Activated T-cell treated with anti-CD3 and anti-CD28 coated beads, Interleukin-2, amount 50 U/mL, for 72 hours (primary cell): ENCODE measurements around the gene BTNL8. TPM values are rescaled to one million over a fixed set of nuclear protein-coding genes. Genes with fewer than 3 reads are reported as not detected.

Experiments used
- ATAC-seq, 2 donors: fragments of 150-1000 bp; cut with Tn5 transposase; replicated peaks in 1 of 2; 2 replicates each; pipeline ENCODE4 v1.10.0; 2021; ENCODE audit warnings: moderate library complexity in 2 of 2, mild to moderate bottlenecking in 1 of 2
- DNase-seq, 2 donors: peaks; one replicate each; pipeline ENCODE4 v3.0.0; 2021 to 2022; ENCODE audit warnings: mixed read lengths in 1 of 2
- H3K27ac Mint-ChIP-seq: one replicate; pipeline ENCODE4 v1.8.0; 2022; ENCODE audit warnings: mild to moderate bottlenecking, moderate library complexity, mixed read lengths
- H3K27me3 Mint-ChIP-seq: one replicate; pipeline ENCODE4 v1.8.0; 2022; ENCODE audit warnings: low read depth, mixed read lengths
- H3K36me3 Mint-ChIP-seq, 2 donors: one replicate each; pipeline ENCODE4 v1.8.0; 2022; ENCODE audit warnings: mixed read lengths in 2 of 2, mild to moderate bottlenecking in 1 of 2; ENCODE audit not compliant: insufficient read depth in 2 of 2
- H3K4me1 Mint-ChIP-seq: one replicate; pipeline ENCODE4 v1.8.0; 2022; ENCODE audit warnings: low read depth, mixed read lengths
- H3K4me3 Mint-ChIP-seq, 2 donors: one replicate each; pipeline ENCODE4 v1.8.0; 2022; ENCODE audit warnings: mild to moderate bottlenecking in 2 of 2, mixed read lengths in 2 of 2, moderate library complexity in 2 of 2
- H3K9me3 Mint-ChIP-seq, 2 donors: one replicate each; pipeline ENCODE4 v1.8.0; 2022; ENCODE audit warnings: mixed read lengths in 2 of 2
- total RNA-seq, 2 donors: library from RNA; stranded (reverse); gene quantifications; one replicate each; pipeline ENCODE4 v1.2.3, GENCODE V29; 2022

The BTNL8 gene
- total RNA-seq: 1 to 10 TPM in 1 of 2 donors, under 1 TPM in 1; 0.74 to 1.2 TPM

- ATAC-seq (no peak), DNase-seq (no peak)
- no peak within 1 kb of the TSS for H3K27ac Mint-ChIP-seq
- peaks cover 10% of the 10 kb centered on the region for H3K4me1 Mint-ChIP-seq
- peaks cover 0 to 5% of the 10 kb centered on the region in 2 donors for H3K9me3 Mint-ChIP-seq
- H3K4me3 Mint-ChIP-seq: no peak within 1 kb of the TSS
- peaks cover 2% of the 10 kb centered on the region in 2 donors for H3K36me3 Mint-ChIP-seq
- H3K27me3 Mint-ChIP-seq: peaks cover 2% of the 10 kb centered on the region
These were observed at the start of gene BTNL8 for GRCh38 chr5:180898621-180899246. BTNL8 (plus strand) TSS chr5:180899159; CDS start chr5:180899311, 152 bp downstream.

- H3K27ac Mint-ChIP-seq: no peak overlapping the region
- H3K27me3 Mint-ChIP-seq: no peaks in the 10 kb centered on the region
- DNase-seq (no peak), ATAC-seq (no peak)
- H3K36me3 Mint-ChIP-seq: peaks cover 49 to 63% of the 10 kb centered on the region in 2 donors
- peaks cover 17 to 21% of the 10 kb centered on the region in 2 donors for H3K9me3 Mint-ChIP-seq
- H3K4me3 Mint-ChIP-seq: no peak overlapping the region
- H3K4me1 Mint-ChIP-seq: peaks cover 9% of the 10 kb centered on the region
These were observed 49.1 kb upstream of the BTNL8 start for GRCh38 chr5:180849827-180850226.

GRCh38 chr5:180850434-180851078, 48.4 kb upstream of the BTNL8 start:
- peaks cover 17 to 21% of the 10 kb centered on the region in 2 donors for H3K9me3 Mint-ChIP-seq

GRCh38 chr5:180852495-180852894, 46.5 kb upstream of the BTNL8 start:
- ATAC-seq (no peak), DNase-seq (no peak)
- no peak overlapping the region for H3K4me3 Mint-ChIP-seq
- H3K4me1 Mint-ChIP-seq: peaks cover 18% of the 10 kb centered on the region
- H3K27me3 Mint-ChIP-seq: no peaks in the 10 kb centered on the region
- peaks cover 17 to 18% of the 10 kb centered on the region in 2 donors for H3K9me3 Mint-ChIP-seq
- H3K27ac Mint-ChIP-seq: no peak overlapping the region
- peaks cover 50 to 63% of the 10 kb centered on the region in 2 donors for H3K36me3 Mint-ChIP-seq

More at GRCh38 chr5:180850434-180851078, 48.4 kb upstream of the BTNL8 start:
- H3K27ac Mint-ChIP-seq: no peak overlapping the region
- no peaks in the 10 kb centered on the region for H3K27me3 Mint-ChIP-seq
- H3K4me1 Mint-ChIP-seq: peaks cover 13% of the 10 kb centered on the region
- DNase-seq (no peak), ATAC-seq (no peak)
- no peak overlapping the region for H3K4me3 Mint-ChIP-seq
- peaks cover 49 to 65% of the 10 kb centered on the region in 2 donors for H3K36me3 Mint-ChIP-seq

GRCh38 chr5:180853121-180853847, 45.7 kb upstream of the BTNL8 start:
- Mint-ChIP-seq H3K4me3 (no peak overlapping the region), H3K27me3 (no peaks in the 10 kb centered on the region), H3K27ac (no peak overlapping the region), H3K9me3 (peaks cover 15 to 17% of the 10 kb centered on the region in 2 donors), H3K36me3 (peaks cover 44 to 55% of the 10 kb centered on the region in 2 donors), H3K4me1 (peaks cover 19% of the 10 kb centered on the region)
- ATAC-seq: no peak
- no peak for DNase-seq

GRCh38 chr5:180853848-180854176, 45.1 kb upstream of the BTNL8 start:
- no peak for ATAC-seq
- Mint-ChIP-seq H3K36me3 (peaks cover 40 to 55% of the 10 kb centered on the region in 2 donors), H3K4me3 (no peak overlapping the region), H3K9me3 (peaks cover 11 to 12% of the 10 kb centered on the region in 2 donors), H3K4me1 (peaks cover 25% of the 10 kb centered on the region), H3K27ac (peak overlapping the region; percentile 8), H3K27me3 (no peaks in the 10 kb centered on the region)
- no peak for DNase-seq

- DNase-seq: no peak
- Mint-ChIP-seq H3K27ac (no peak overlapping the region), H3K36me3 (peaks cover 10 to 21% of the 10 kb centered on the region in 2 donors)
These were observed 40.4 kb upstream of the BTNL8 start for GRCh38 chr5:180858586-180858985.

GRCh38 chr5:180860273-180860886, 38.6 kb upstream of the BTNL8 start:
- Mint-ChIP-seq H3K9me3 (no peaks in the 10 kb centered on the region), H3K27ac (peak overlapping the region; percentile 85), H3K36me3 (peaks cover 6 to 17% of the 10 kb centered on the region in 2 donors), H3K4me3 (peak overlapping the region; percentile 95 to 97), H3K27me3 (no peaks in the 10 kb centered on the region), H3K4me1 (peaks cover 36% of the 10 kb centered on the region)
- ATAC-seq (peak; percentile 74 to 76), DNase-seq (peak; percentile 63 to 64)

More at GRCh38 chr5:180858586-180858985, 40.4 kb upstream of the BTNL8 start:
- H3K4me1 Mint-ChIP-seq: peaks cover 39% of the 10 kb centered on the region
- no peak overlapping the region for H3K4me3 Mint-ChIP-seq
- ATAC-seq: no peak
- H3K9me3 Mint-ChIP-seq: no peaks in the 10 kb centered on the region
- H3K27me3 Mint-ChIP-seq: no peaks in the 10 kb centered on the region

GRCh38 chr5:180860887-180861822, 37.8 kb upstream of the BTNL8 start, which contains the start of gene ZFP62:
ZFP62 (minus strand) TSS chr5:180861276; CDS start chr5:180861219, 57 bp downstream.
- peak within 1 kb of the TSS; percentile 95 to 97 for H3K4me3 Mint-ChIP-seq
- H3K4me1 Mint-ChIP-seq: peaks cover 28% of the 10 kb centered on the region
- H3K27me3 Mint-ChIP-seq: peaks cover under 1% of the 10 kb centered on the region
- peaks cover under 1 to 9% of the 10 kb centered on the region in 2 donors for H3K36me3 Mint-ChIP-seq
- DNase-seq (peak; percentile 90 to 92), ATAC-seq (peak; percentile 89 to 90)
- H3K9me3 Mint-ChIP-seq: no peaks in the 10 kb centered on the region
- H3K27ac Mint-ChIP-seq: peak within 1 kb of the TSS; percentile 85

GRCh38 chr5:180862645-180863044, 36.3 kb upstream of the BTNL8 start:
- ATAC-seq (no peak), DNase-seq (no peak)
- H3K27ac Mint-ChIP-seq: no peak overlapping the region
- peaks cover 25% of the 10 kb centered on the region for H3K4me1 Mint-ChIP-seq
- H3K4me3 Mint-ChIP-seq: peak overlapping the region in 1 of 2 donors; percentile 48
- H3K36me3 Mint-ChIP-seq: peaks cover 0 to 9% of the 10 kb centered on the region in 2 donors
- peaks cover 12% of the 10 kb centered on the region for H3K27me3 Mint-ChIP-seq
- H3K9me3 Mint-ChIP-seq: no peaks in the 10 kb centered on the region

- no peak for DNase-seq
- H3K27ac Mint-ChIP-seq: no peak overlapping the region
- ATAC-seq: no peak
- H3K27me3 Mint-ChIP-seq: peaks cover 16% of the 10 kb centered on the region
- no peaks in the 10 kb centered on the region for H3K9me3 Mint-ChIP-seq
- no peak overlapping the region for H3K4me3 Mint-ChIP-seq
- H3K36me3 Mint-ChIP-seq: no peaks in the 10 kb centered on the region
- H3K4me1 Mint-ChIP-seq: peaks cover 5% of the 10 kb centered on the region
These were observed 32.8 kb upstream of the BTNL8 start for GRCh38 chr5:180865981-180866695.
